ENCODE results near the gene GOLGA8K. TPM values are rescaled to one million over a fixed set of nuclear protein-coding genes. Genes with fewer than 3 reads are reported as not detected.
"Not testable (repeated sequence)": the region's sequence is repeated elsewhere in the genome, so short reads cannot be mapped to it uniquely, and the experiment has no call there.

The GOLGA8K gene
- total RNA-seq, 1 donor from 2014 or later: not detected

- H3K27me3 Mint-ChIP-seq (ENCODE audit: unreplicated experiment); H3K4me3 Mint-ChIP-seq (ENCODE audit: unreplicated experiment); DNase-seq; H3K9me3 Mint-ChIP-seq (ENCODE audit: unreplicated experiment); H3K27ac Mint-ChIP-seq (ENCODE audit: unreplicated experiment); H3K36me3 Mint-ChIP-seq (ENCODE audit: unreplicated experiment); H3K4me1 Mint-ChIP-seq (ENCODE audit: low read depth, unreplicated experiment): not testable (repeated sequence)
Observed at GRCh38 chr15:32373707-32374106, 29.4 kb downstream of the GOLGA8K start.

DNA sequence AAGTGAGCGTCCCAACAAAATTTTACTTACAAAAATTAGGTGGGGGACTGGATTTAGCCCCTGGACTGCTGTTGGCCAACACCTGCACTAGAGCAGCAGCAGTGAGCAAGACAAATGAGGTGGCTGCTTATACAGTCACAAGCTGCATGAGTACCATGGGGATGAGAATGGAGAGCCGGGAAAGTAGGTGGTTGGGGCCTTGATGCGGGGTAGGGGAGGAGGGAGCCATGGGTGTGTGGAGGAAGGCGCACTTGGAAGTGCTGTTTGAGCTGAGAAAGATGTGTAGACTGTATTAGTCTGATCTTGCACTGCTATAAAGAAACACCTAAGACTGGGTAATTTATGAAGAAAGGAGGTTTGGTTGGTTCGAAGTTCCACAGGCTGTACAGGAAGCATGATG, 31.0 kb downstream of the GOLGA8K start:
- not testable (repeated sequence) for DNase-seq; H3K4me3 Mint-ChIP-seq (ENCODE audit: unreplicated experiment); H3K27me3 Mint-ChIP-seq (ENCODE audit: unreplicated experiment); H3K27ac Mint-ChIP-seq (ENCODE audit: unreplicated experiment); H3K4me1 Mint-ChIP-seq (ENCODE audit: low read depth, unreplicated experiment); H3K36me3 Mint-ChIP-seq (ENCODE audit: unreplicated experiment); H3K9me3 Mint-ChIP-seq (ENCODE audit: unreplicated experiment)

DNA sequence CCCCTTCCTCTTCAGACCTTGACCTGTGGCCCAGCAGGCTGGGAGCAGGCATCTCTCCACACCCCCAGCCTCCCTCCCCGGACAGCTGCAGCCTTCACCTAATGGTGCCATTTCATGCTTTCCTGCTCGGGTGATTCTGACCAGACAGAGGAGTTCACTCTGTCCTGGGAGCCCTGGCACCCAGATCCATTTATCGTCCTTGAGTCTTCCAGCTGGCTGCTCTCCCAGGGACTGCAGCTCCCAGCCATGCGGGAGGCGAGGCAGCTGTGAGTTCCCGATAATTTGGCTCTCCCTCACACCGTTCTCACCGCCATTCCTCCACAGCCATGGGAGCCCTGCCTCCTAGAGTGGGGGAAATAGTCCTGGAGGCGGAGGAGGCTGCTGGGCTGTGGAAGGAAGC, 32.6 kb downstream of the GOLGA8K start:
- not testable (repeated sequence) for H3K27me3 Mint-ChIP-seq (ENCODE audit: unreplicated experiment); H3K36me3 Mint-ChIP-seq (ENCODE audit: unreplicated experiment); H3K27ac Mint-ChIP-seq (ENCODE audit: unreplicated experiment); H3K9me3 Mint-ChIP-seq (ENCODE audit: unreplicated experiment); DNase-seq; H3K4me3 Mint-ChIP-seq (ENCODE audit: unreplicated experiment); H3K4me1 Mint-ChIP-seq (ENCODE audit: low read depth, unreplicated experiment)

DNA sequence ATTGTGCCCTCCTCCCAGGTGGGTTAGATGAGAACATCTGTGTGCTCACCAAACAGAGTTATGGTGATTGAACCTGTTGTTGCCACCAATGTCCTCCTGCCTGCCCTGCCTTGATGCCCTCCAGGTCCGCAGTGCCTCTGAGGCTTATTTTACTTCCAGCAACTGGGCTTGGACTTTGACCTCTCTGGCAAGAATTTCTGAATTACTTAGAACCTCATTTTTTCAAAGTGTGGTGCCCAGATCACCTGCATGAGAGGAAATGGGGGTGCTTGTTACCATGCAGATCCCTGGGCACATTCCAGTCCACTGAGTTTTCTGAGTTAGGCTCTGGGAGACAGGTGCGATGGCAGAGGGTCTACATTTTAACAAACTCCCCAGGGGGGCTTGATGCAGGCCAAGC, 33.0 kb downstream of the GOLGA8K start:
- not testable (repeated sequence) for H3K36me3 Mint-ChIP-seq (ENCODE audit: unreplicated experiment); H3K27me3 Mint-ChIP-seq (ENCODE audit: unreplicated experiment); H3K4me1 Mint-ChIP-seq (ENCODE audit: low read depth, unreplicated experiment); H3K9me3 Mint-ChIP-seq (ENCODE audit: unreplicated experiment); H3K4me3 Mint-ChIP-seq (ENCODE audit: unreplicated experiment); DNase-seq; H3K27ac Mint-ChIP-seq (ENCODE audit: unreplicated experiment)

- H3K27me3 Mint-ChIP-seq (ENCODE audit: unreplicated experiment); H3K4me1 Mint-ChIP-seq (ENCODE audit: low read depth, unreplicated experiment); H3K36me3 Mint-ChIP-seq (ENCODE audit: unreplicated experiment); H3K4me3 Mint-ChIP-seq (ENCODE audit: unreplicated experiment); DNase-seq; H3K27ac Mint-ChIP-seq (ENCODE audit: unreplicated experiment); H3K9me3 Mint-ChIP-seq (ENCODE audit: unreplicated experiment): not testable (repeated sequence)
Observed at GRCh38 chr15:32366492-32366891, 36.6 kb downstream of the GOLGA8K start.

DNA sequence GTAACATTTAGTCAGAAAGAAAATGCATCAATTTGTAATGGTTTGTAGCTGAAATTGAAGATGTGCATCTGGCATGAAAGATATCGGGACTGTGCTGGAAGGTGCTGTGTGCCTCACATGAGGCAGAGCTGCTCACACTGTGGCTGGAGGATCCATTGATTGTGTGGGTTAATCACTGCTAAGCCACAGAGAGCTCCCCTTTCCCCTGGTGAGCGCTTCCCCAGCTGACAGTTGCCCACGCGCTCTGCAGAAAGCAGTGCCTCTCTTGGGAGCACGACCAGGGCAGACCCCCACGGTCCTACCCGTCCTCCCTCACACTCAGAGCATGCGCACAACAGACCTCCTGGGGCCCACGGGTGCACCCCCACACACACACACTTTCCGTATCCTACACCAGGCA, 37.1 kb downstream of the GOLGA8K start:
- H3K36me3 Mint-ChIP-seq (ENCODE audit: unreplicated experiment); H3K4me3 Mint-ChIP-seq (ENCODE audit: unreplicated experiment): not testable (repeated sequence)

DNA sequence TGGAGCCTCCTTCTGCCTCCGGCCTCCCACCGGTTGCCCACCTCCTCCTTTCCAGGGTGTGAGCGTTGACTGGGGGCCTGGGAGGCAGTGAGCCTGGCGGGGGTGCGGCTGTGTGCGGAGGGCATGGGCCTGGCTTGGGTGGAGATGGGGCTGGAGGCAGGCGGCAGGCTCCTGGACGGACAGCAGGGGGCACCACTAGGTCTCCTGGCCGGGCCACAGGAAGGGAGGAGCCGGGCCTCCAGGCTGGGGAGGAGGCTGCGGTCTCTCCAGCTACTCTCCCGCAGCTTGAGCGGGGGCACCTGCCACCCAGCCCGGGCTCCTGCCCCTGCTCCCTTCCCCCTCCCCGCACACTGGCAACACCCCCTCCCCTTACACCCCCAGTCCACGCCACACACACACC, 38.1 kb downstream of the GOLGA8K start:
- not testable (repeated sequence) for DNase-seq

More for the DNA sequence above, 37.1 kb downstream of the GOLGA8K start:
- H3K4me1 Mint-ChIP-seq (ENCODE audit: low read depth, unreplicated experiment); DNase-seq; H3K27me3 Mint-ChIP-seq (ENCODE audit: unreplicated experiment); H3K27ac Mint-ChIP-seq (ENCODE audit: unreplicated experiment); H3K9me3 Mint-ChIP-seq (ENCODE audit: unreplicated experiment): not testable (repeated sequence)

GRCh38 chr15:32363449-32363848, 39.6 kb downstream of the GOLGA8K start:
- H3K4me3 Mint-ChIP-seq (ENCODE audit: unreplicated experiment); H3K36me3 Mint-ChIP-seq (ENCODE audit: unreplicated experiment); DNase-seq; H3K9me3 Mint-ChIP-seq (ENCODE audit: unreplicated experiment); H3K4me1 Mint-ChIP-seq (ENCODE audit: low read depth, unreplicated experiment); H3K27ac Mint-ChIP-seq (ENCODE audit: unreplicated experiment); H3K27me3 Mint-ChIP-seq (ENCODE audit: unreplicated experiment): not testable (repeated sequence)

More for the DNA sequence above, 38.1 kb downstream of the GOLGA8K start:
- H3K4me3 Mint-ChIP-seq (ENCODE audit: unreplicated experiment); H3K27me3 Mint-ChIP-seq (ENCODE audit: unreplicated experiment); H3K36me3 Mint-ChIP-seq (ENCODE audit: unreplicated experiment); H3K27ac Mint-ChIP-seq (ENCODE audit: unreplicated experiment); H3K9me3 Mint-ChIP-seq (ENCODE audit: unreplicated experiment); H3K4me1 Mint-ChIP-seq (ENCODE audit: low read depth, unreplicated experiment): not testable (repeated sequence)

- H3K27ac Mint-ChIP-seq (ENCODE audit: unreplicated experiment); H3K27me3 Mint-ChIP-seq (ENCODE audit: unreplicated experiment); H3K36me3 Mint-ChIP-seq (ENCODE audit: unreplicated experiment); H3K4me3 Mint-ChIP-seq (ENCODE audit: unreplicated experiment); H3K9me3 Mint-ChIP-seq (ENCODE audit: unreplicated experiment); DNase-seq; H3K4me1 Mint-ChIP-seq (ENCODE audit: low read depth, unreplicated experiment): not testable (repeated sequence)
Observed at GRCh38 chr15:32361662-32362061, 41.4 kb downstream of the GOLGA8K start.

DNA sequence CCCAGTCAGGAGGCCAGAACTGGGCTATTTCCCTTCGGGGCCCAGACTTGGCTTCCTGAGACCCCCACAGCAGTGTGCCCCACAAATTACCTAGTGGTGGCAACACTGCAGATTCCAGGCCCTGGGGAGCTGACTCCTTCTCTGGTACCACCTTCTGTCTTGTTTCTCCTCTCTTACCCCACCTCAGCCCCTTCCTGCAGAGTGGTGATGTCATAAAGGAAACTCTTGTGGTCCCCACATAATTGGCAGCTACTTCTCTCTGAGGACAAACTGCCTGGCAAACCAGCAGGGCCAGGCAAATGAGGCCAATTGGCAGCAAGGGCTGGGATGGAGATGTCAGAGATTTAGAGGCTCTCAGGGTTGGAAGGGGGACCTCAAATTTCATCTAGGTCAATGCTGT, 44.6 kb downstream of the GOLGA8K start:
- H3K27me3 Mint-ChIP-seq (ENCODE audit: unreplicated experiment); H3K4me3 Mint-ChIP-seq (ENCODE audit: unreplicated experiment); DNase-seq; H3K36me3 Mint-ChIP-seq (ENCODE audit: unreplicated experiment); H3K4me1 Mint-ChIP-seq (ENCODE audit: low read depth, unreplicated experiment); H3K27ac Mint-ChIP-seq (ENCODE audit: unreplicated experiment); H3K9me3 Mint-ChIP-seq (ENCODE audit: unreplicated experiment): not testable (repeated sequence)

DNA sequence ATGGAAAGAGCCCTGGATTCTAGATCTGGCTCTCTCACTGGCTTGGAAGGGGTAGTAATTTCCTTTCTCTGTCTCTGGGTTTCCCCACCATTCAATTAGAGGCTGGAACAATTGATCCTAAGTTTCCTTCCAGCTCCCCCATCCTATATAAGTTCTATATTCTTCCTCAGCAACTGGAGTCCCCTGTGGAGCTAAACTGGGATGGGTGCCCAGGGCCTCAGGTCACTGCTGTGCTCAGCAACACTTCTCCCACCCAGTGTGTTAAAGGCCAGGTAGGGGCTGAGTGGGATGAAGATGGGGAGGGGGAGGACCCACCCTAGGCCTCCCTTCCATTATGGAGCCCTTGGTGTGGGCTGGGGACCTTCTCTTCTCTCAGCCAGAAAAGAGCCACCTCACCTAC, 46.2 kb downstream of the GOLGA8K start:
- not testable (repeated sequence) for DNase-seq; H3K4me3 Mint-ChIP-seq (ENCODE audit: unreplicated experiment); H3K36me3 Mint-ChIP-seq (ENCODE audit: unreplicated experiment); H3K27ac Mint-ChIP-seq (ENCODE audit: unreplicated experiment); H3K4me1 Mint-ChIP-seq (ENCODE audit: low read depth, unreplicated experiment); H3K27me3 Mint-ChIP-seq (ENCODE audit: unreplicated experiment); H3K9me3 Mint-ChIP-seq (ENCODE audit: unreplicated experiment)

- not testable (repeated sequence) for DNase-seq; H3K27ac Mint-ChIP-seq (ENCODE audit: unreplicated experiment); H3K9me3 Mint-ChIP-seq (ENCODE audit: unreplicated experiment); H3K4me1 Mint-ChIP-seq (ENCODE audit: low read depth, unreplicated experiment); H3K4me3 Mint-ChIP-seq (ENCODE audit: unreplicated experiment); H3K27me3 Mint-ChIP-seq (ENCODE audit: unreplicated experiment); H3K36me3 Mint-ChIP-seq (ENCODE audit: unreplicated experiment)
Observed at GRCh38 chr15:32352748-32353147, 50.3 kb downstream of the GOLGA8K start.

- H3K27ac Mint-ChIP-seq (ENCODE audit: unreplicated experiment); H3K4me1 Mint-ChIP-seq (ENCODE audit: low read depth, unreplicated experiment); H3K4me3 Mint-ChIP-seq (ENCODE audit: unreplicated experiment); H3K9me3 Mint-ChIP-seq (ENCODE audit: unreplicated experiment); H3K27me3 Mint-ChIP-seq (ENCODE audit: unreplicated experiment); DNase-seq; H3K36me3 Mint-ChIP-seq (ENCODE audit: unreplicated experiment): not testable (repeated sequence)
Observed at GRCh38 chr15:32350563-32351220, 52.4 kb downstream of the GOLGA8K start.
